A549 (cell line): ENCODE measurements around the gene NTM. TPM values are rescaled to one million over a fixed set of nuclear protein-coding genes. Genes with fewer than 3 reads are reported as not detected.

Source experiments
- ATAC-seq, 2 experiments: fragments of 200-7000 bp in 1 of 2; fragments of >200 bp in 1 of 2; cut with Nextera tagmentation in 1 of 2; cut with Tn5 transposase in 1 of 2; 3 replicates each; pipeline versions ENCODE4 v1.8.0 to v1.9.1; 2018 to 2020; ENCODE audit warnings: mild to moderate bottlenecking in 1 of 2, moderate library complexity in 1 of 2
- CTCF ChIA-PET: fragments of 300-600 bp; sonication (Branson Sonifier 250); formaldehyde crosslinking; extraction: SDS; loops from one replicate; lab custom pipeline; 2021; ENCODE audit warnings: antibody characterized with exemption, inconsistent platforms; lab: Yijun Ruan, JAX
- POLR2A ChIA-PET: fragments of 350-600 bp; formaldehyde crosslinking; extraction: SDS; loops from one replicate; lab custom pipeline; 2021; ENCODE audit warnings: antibody characterized with exemption, inconsistent platforms; lab: Yijun Ruan, JAX
- DNase-seq, 2 experiments: peaks; one replicate each; pipeline versions ENCODE4 v3.0.0 to v3.0.0-alpha.2; 2011 to 2016; ENCODE audit warnings: low read depth in 1 of 2, low spot score in 1 of 2
- FAIRE-seq: peaks from 2 replicates; lab custom pipeline; 2011; peaks lifted over from hg19 to GRCh38; lab: Jason Lieb, UNC
- H3K27ac ChIP-seq, 2 experiments: fragments of >200 bp; sonication (Bioruptor Twin); formaldehyde crosslinking; 3 replicates each; pipeline ENCODE4 v1.5.1; 2016 to 2017
- H3K4me1 ChIP-seq: fragments of >200 bp; sonication (Bioruptor Twin); formaldehyde crosslinking; 3 replicates; pipeline ENCODE4 v1.6.1; 2016
- H3K4me2 ChIP-seq: fragments of >200 bp; sonication (Bioruptor Twin); formaldehyde crosslinking; 3 replicates; pipeline ENCODE4 v1.6.1; 2016
- H3K4me3 ChIP-seq: fragments of >200 bp; sonication (Bioruptor Twin); formaldehyde crosslinking; 3 replicates; pipeline ENCODE4 v1.5.1; 2016
- H3K9me3 ChIP-seq: fragments of >200 bp; sonication (Bioruptor Twin); formaldehyde crosslinking; 3 replicates; pipeline ENCODE4 v1.6.1; 2016
- CEBPB ChIP-seq, 2 experiments: fragments of >200 bp in 1 of 2; sonication (Bioruptor Twin) in 1 of 2; formaldehyde crosslinking in 1 of 2; IDR thresholded peaks; 2 replicates each; pipeline ENCODE4 v1.6.1; 2012 to 2016
- CHD2 ChIP-seq: fragments of 150-350 bp; IDR thresholded peaks from 2 replicates; pipeline ENCODE4 v1.6.1; 2014; ENCODE audit warnings: low read length; ENCODE audit not compliant: partially characterized antibody
- EHF ChIP-seq: fragments of 250-450 bp; sonication (Bioruptor Pico); IDR thresholded peaks from 2 replicates; pipeline ENCODE4 v1.5.0; 2020; ENCODE audit warnings: mild to moderate bottlenecking
- HDAC2 ChIP-seq: fragments of 200-600 bp; sonication (generic); IDR thresholded peaks from 2 replicates; pipeline ENCODE4 v1.6.1; 2016
- HEYL ChIP-seq: fragments of 250-450 bp; sonication (Bioruptor Pico); IDR thresholded peaks from 2 replicates; pipeline ENCODE4 v1.8.0; 2021; ENCODE audit warnings: mild to moderate bottlenecking, moderate library complexity
- HOXA7 ChIP-seq: fragments of 250-450 bp; sonication (Bioruptor Pico); IDR thresholded peaks from 2 replicates; pipeline ENCODE4 v1.5.0; 2020; ENCODE audit warnings: mild to moderate bottlenecking, moderate library complexity
- JUNB ChIP-seq: fragments of >200 bp; sonication (Bioruptor Twin); formaldehyde crosslinking; IDR thresholded peaks from 2 replicates; pipeline ENCODE4 v1.6.1; 2016
- MAFK ChIP-seq: fragments of 450-650 bp; IDR thresholded peaks from 2 replicates; pipeline ENCODE4 v1.6.1; 2014; ENCODE audit not compliant: partially characterized antibody
- MAZ ChIP-seq: fragments of 150-350 bp; IDR thresholded peaks from 2 replicates; pipeline ENCODE4 v1.6.1; 2014; ENCODE audit warnings: antibody characterized with exemption, low read depth, low read length, borderline replicate concordance
- MYC ChIP-seq: IDR thresholded peaks from 2 replicates; pipeline ENCODE4 v1.6.1; 2012; ENCODE audit warnings: mild to moderate bottlenecking, inconsistent platforms, low read length, improper control_type of control experiment, borderline replicate concordance
- NPAS2 ChIP-seq: fragments of 250-450 bp; sonication (Bioruptor Pico); IDR thresholded peaks from 2 replicates; pipeline ENCODE4 v1.8.0; 2022; ENCODE audit warnings: mild to moderate bottlenecking, moderate library complexity, borderline replicate concordance
- NR3C1 ChIP-seq: fragments of >200 bp; sonication (Bioruptor Twin); formaldehyde crosslinking; IDR thresholded peaks from 3 replicates; pipeline ENCODE4 v1.6.1; 2017
- POLR2A ChIP-seq: IDR thresholded peaks from 2 replicates; pipeline ENCODE4 v1.6.1; 2012; ENCODE audit warnings: mild to moderate bottlenecking, low read length
- SMC3 ChIP-seq: fragments of >200 bp; sonication (Bioruptor Twin); formaldehyde crosslinking; IDR thresholded peaks from 3 replicates; pipeline ENCODE4 v1.6.1; 2018; ENCODE audit warnings: inconsistent platforms
- TFCP2L1 ChIP-seq: fragments of 250-450 bp; sonication (Bioruptor Pico); IDR thresholded peaks from 2 replicates; pipeline ENCODE4 v1.5.0; 2021; ENCODE audit warnings: mild to moderate bottlenecking
- WGBS: methylation state at CpG from one replicate; pipeline ENCODE4 v1.1.6; 2017; ENCODE audit errors: missing lambda C conversion rate; 5-methylcytosine and 5-hydroxymethylcytosine counted together
- polyA plus RNA-seq, 4 experiments: library from polyadenylated mRNA; depleted of rRNA in 3 of 4; stranded (reverse); fragments of >200 nt; fragmentation: RNase III in 1 of 4; extraction: RNeasy Plus Mini Kit Qiagen cat#74134 plus additional on column Dnase treatment in 1 of 4; gene quantifications; 2 replicates in 3 of 4; 3 replicates in 1 of 4; pipeline ENCODE4 v1.2.3, GENCODE V29; 2011 to 2017
- TF ChIP-seq, protein P1 (sequence below): fragments of 250-450 bp; sonication (Bioruptor Pico); IDR thresholded peaks from 2 replicates; pipeline ENCODE4 v1.5.0; 2021; ENCODE audit warnings: mild to moderate bottlenecking, moderate library complexity, borderline replicate concordance
- TF ChIP-seq, protein P2 (sequence below): fragments of 150-350 bp; IDR thresholded peaks from 2 replicates; pipeline ENCODE4 v1.6.1; 2014; ENCODE audit warnings: low read depth, mild to moderate bottlenecking, low read length
- TF ChIP-seq, protein P3 (sequence below): fragments of >200 bp; sonication (Bioruptor Twin); formaldehyde crosslinking; IDR thresholded peaks from 2 replicates; pipeline ENCODE4 v1.6.1; 2016
- TF ChIP-seq, protein P4 (sequence below): fragments of >200 bp; sonication (Bioruptor Twin); formaldehyde crosslinking; IDR thresholded peaks from 3 replicates; pipeline ENCODE4 v1.6.1; 2016

NTM gene
- polyA plus RNA-seq, 2 of the 4 experiments (the other 2 are of a cell fraction) = not detected

DNA sequence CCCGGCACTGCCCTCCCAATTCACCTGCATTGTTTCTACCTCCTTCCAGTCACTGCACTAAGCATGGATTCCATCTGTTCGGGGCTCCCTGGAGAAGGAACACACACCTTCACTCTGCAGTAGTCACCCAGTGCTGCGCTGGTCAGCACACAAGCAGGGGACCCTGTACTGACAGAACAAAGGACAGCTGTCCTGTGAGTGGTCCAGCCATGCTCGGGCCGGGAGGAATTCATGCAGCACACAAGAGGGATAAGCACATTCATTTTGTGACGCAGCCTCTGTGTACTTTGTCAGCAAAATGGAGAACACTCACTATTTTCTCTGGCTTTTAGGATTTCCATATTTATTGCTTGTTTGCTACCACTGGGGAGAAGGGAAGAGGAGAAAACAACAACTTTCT is 167.3 kb downstream of the NTM start:
- 8% methylated on average over 6 of the region's 6 CpGs for WGBS
- FAIRE-seq (no peak), DNase-seq (no peak), ATAC-seq (no peak)
- TF ChIP-seq EHF (CRISPR knock-in tag) = no peak
- Histone ChIP-seq H3K4me3 (no peak overlapping the region), H3K27ac (no peak overlapping the region), H3K9me3 (no peaks in the 10 kb centered on the region), H3K4me1 (no peaks in the 10 kb centered on the region), H3K4me2 (no peak overlapping the region)
- POLR2A ChIA-PET = no interaction called here
- CTCF ChIA-PET = no interaction called here

DNA sequence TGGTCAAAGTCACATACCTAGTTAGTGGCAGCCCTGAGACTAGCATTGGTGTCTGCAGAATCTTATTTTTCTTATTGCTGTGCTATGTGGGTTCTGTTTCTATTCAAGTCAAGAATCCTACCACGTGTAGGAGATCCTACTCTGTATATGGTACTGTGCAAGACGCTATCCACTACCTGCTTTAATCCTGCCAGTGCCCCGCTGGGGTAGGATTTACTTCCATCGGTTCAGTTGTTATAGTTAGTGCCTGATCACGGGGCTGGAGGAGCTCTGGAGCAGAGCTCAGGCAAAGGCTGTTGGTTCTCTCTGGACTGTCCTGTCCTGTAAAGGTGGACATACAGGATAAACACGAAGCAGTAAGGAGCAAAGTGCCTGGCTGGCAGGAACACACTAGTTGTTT is 167.9 kb downstream of the NTM start:
- no peak for ATAC-seq
- 0% methylated on average over 6 of the region's 6 CpGs for WGBS
- POLR2A ChIA-PET = no interaction called here

DNA sequence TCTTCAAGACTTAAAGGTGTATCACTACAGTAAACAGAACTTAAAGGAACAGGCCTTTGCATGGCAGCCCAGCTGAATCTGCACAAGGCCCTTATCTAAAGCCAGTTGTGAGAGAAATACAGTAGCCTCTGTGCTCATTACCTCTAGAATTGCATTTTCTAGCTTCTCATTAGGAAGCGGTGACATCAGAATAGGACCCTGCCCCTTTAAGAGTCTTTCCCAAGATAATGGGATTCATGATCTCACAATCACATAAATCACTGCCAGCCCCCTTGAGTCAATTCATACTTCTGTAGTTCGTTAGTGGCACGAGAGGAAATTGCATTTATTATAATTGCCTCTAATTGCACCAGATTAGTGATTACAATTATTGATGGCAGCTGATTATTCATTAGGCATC is 170.3 kb downstream of the NTM start:
- H3K4me1 ChIP-seq = no peaks in the 10 kb centered on the region
- no peak for DNase-seq
- ChIA-PET CTCF (interaction anchor here (0.6 kb wide), 1 partner anchor 808 kb away, joined by 3 read pairs; no protein-coding TSS in a partner anchor), POLR2A (no interaction called here)
- no peak for FAIRE-seq
- H3K9me3 ChIP-seq = no peaks in the 10 kb centered on the region
- no peak overlapping the region for H3K27ac ChIP-seq
- H3K4me2 ChIP-seq = no peak overlapping the region
- H3K4me3 ChIP-seq = no peak overlapping the region
- 10% methylated on average over 3 of the region's 3 CpGs for WGBS
- TF ChIP-seq CEBPB (IDR thresholded peaks at IDR 0.05) = no peak
- TF ChIP-seq SMC3 = no peak
- no peak for TF ChIP-seq HEYL (CRISPR knock-in tag)
- TF ChIP-seq, protein P1, sequence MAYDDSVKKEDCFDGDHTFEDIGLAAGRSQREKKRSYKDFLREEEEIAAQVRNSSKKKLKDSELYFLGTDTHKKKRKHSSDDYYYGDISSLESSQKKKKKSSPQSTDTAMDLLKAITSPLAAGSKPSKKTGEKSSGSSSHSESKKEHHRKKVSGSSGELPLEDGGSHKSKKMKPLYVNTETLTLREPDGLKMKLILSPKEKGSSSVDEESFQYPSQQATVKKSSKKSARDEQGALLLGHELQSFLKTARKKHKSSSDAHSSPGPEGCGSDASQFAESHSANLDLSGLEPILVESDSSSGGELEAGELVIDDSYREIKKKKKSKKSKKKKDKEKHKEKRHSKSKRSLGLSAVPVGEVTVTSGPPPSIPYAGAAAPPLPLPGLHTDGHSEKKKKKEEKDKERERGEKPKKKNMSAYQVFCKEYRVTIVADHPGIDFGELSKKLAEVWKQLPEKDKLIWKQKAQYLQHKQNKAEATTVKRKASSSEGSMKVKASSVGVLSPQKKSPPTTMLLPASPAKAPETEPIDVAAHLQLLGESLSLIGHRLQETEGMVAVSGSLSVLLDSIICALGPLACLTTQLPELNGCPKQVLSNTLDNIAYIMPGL = no peak
- TF ChIP-seq HOXA7 (CRISPR knock-in tag) = no peak
- TF ChIP-seq MAFK = no peak
- TF ChIP-seq, protein P2, sequence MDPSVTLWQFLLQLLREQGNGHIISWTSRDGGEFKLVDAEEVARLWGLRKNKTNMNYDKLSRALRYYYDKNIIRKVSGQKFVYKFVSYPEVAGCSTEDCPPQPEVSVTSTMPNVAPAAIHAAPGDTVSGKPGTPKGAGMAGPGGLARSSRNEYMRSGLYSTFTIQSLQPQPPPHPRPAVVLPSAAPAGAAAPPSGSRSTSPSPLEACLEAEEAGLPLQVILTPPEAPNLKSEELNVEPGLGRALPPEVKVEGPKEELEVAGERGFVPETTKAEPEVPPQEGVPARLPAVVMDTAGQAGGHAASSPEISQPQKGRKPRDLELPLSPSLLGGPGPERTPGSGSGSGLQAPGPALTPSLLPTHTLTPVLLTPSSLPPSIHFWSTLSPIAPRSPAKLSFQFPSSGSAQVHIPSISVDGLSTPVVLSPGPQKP = no peak
- TF ChIP-seq, protein P3, sequence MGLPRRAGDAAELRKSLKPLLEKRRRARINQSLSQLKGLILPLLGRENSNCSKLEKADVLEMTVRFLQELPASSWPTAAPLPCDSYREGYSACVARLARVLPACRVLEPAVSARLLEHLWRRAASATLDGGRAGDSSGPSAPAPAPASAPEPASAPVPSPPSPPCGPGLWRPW = no peak
- TF ChIP-seq CHD2 = no peak
- TF ChIP-seq, protein P4, sequence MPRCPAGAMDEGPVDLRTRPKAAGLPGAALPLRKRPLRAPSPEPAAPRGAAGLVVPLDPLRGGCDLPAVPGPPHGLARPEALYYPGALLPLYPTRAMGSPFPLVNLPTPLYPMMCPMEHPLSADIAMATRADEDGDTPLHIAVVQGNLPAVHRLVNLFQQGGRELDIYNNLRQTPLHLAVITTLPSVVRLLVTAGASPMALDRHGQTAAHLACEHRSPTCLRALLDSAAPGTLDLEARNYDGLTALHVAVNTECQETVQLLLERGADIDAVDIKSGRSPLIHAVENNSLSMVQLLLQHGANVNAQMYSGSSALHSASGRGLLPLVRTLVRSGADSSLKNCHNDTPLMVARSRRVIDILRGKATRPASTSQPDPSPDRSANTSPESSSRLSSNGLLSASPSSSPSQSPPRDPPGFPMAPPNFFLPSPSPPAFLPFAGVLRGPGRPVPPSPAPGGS = no peak
- TF ChIP-seq POLR2A = no peak
- no peak for TF ChIP-seq MAZ
- TF ChIP-seq NR3C1 = no peak
- no peak for TF ChIP-seq HDAC2
- no peak for ATAC-seq

More for the DNA sequence above, 167.9 kb downstream of the NTM start:
- Histone ChIP-seq H3K4me1 (no peaks in the 10 kb centered on the region), H3K27ac (no peak overlapping the region), H3K4me2 (no peak overlapping the region), H3K9me3 (no peaks in the 10 kb centered on the region), H3K4me3 (no peak overlapping the region)
- no peak for TF ChIP-seq TFCP2L1 (CRISPR knock-in tag)
- no peak for TF ChIP-seq MYC
- no peak for TF ChIP-seq JUNB
- TF ChIP-seq, protein P2 = no peak
- no peak for TF ChIP-seq POLR2A
- TF ChIP-seq NPAS2 (CRISPR knock-in tag) = no peak
- DNase-seq (no peak), FAIRE-seq (no peak)
- CTCF ChIA-PET = no interaction called here
